VCaP (cell line): Measurements from ENCODE around the gene PARD6G.
"Not testable (repeated sequence)": the region's sequence is repeated elsewhere in the genome, so short reads cannot be mapped to it uniquely, and the experiment has no call there.

ENCODE experiments used
- H3K27ac ChIP-seq: fragments of 450-650 bp; 2 replicates; pipeline ENCODE4 v1.5.1; 2017
- TF ChIP-seq, protein P1 (sequence below): fragments of 450-650 bp; conservative IDR thresholded peaks from 2 replicates; pipeline ENCODE4 v1.5.1; 2017; ENCODE audit warnings: mild to moderate bottlenecking, moderate library complexity

PARD6G gene

DNA sequence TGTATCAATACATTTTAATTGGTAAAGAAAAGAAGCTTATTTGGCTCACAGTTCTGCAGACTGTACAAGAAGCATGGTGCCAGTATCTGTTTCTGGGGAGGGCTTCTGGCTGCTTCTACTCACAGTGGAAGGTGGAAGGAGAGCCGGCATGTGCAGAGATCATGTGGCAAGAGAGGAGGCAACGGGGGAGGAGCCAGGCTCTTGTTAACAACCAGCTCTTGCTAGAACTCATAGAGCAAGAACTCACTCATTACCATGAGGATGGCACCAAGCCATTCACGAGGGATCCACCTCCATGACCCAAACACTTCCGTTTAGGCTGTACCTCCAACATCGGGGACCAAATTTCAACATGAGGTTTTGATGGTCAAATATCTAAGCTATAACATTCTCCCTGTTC is 7.5 kb downstream of the PARD6G start:
- TF ChIP-seq, protein P1, sequence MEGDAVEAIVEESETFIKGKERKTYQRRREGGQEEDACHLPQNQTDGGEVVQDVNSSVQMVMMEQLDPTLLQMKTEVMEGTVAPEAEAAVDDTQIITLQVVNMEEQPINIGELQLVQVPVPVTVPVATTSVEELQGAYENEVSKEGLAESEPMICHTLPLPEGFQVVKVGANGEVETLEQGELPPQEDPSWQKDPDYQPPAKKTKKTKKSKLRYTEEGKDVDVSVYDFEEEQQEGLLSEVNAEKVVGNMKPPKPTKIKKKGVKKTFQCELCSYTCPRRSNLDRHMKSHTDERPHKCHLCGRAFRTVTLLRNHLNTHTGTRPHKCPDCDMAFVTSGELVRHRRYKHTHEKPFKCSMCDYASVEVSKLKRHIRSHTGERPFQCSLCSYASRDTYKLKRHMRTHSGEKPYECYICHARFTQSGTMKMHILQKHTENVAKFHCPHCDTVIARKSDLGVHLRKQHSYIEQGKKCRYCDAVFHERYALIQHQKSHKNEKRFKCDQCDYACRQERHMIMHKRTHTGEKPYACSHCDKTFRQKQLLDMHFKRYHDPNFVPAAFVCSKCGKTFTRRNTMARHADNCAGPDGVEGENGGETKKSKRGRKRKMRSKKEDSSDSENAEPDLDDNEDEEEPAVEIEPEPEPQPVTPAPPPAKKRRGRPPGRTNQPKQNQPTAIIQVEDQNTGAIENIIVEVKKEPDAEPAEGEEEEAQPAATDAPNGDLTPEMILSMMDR, result no peak
- no peak overlapping the region for H3K27ac ChIP-seq

DNA sequence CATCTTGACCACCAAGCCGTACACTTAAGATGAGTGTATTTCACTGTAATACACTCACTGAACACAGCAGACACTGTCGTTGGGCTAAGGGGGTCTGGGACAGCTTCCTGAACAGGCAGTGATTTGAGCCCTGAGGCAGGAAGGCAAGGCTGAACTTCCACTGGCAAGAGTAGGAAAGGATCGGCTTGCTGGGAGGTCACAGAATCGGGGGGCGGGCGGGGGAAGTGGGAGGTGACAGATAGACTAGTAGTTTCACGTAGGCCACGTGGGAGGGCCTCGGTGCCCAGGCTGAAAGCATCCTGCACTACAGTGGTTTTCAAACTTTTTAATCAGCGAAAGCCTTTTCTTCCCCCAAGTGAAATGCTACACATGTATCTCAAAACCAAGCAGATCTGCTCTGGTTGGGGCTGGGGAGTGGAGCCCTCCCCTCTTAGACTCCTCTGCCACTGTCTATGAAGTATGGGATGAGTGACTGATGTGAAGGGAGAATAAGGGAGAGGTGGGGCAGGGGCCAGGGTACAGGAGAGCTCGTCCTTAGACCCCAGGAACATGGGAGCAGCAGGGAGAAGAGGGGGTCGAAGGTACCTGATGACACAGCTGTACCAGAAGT is 8.6 kb downstream of the PARD6G start:
- no peak overlapping the region for H3K27ac ChIP-seq
- TF ChIP-seq, protein P1, result no peak

DNA sequence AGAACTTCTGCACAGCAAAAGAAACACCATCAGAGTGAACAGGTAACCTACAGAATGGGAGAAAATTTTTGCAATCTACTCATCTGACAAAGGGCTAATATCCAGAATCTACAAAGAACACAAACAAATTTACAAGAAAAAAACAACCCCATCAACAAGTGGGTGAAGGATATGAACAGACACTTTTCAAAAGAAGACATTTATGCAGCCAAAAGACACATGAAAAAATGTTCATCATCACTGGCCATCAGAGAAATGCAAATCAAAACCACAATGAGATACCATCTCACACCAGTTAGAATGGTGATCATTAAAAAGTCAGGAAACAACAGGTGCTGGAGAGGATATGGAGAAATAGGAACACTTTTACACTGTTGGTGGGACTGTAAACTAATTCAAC is 9.8 kb downstream of the PARD6G start:
- H3K27ac ChIP-seq, result not testable (repeated sequence)

DNA sequence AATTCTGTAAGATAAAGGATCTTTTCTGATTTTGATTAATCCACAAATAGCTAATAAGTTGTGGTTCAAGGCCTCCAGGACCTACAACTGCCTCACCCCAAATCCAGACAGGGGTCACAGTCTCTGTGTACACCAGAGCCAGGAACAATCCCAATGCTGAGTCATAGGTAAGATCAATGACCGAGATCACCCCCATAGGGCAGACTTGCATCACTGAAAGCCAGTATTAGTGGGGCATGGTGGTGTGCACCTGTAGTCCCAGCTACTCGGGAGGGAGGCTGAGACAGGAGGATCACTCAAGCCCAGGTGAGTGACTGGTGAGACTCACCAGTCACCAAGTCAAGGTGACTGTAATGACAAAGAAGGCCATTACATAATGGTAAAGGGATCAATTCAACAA is 12.9 kb downstream of the PARD6G start:
- no peak overlapping the region for H3K27ac ChIP-seq
- TF ChIP-seq, protein P1, result no peak

DNA sequence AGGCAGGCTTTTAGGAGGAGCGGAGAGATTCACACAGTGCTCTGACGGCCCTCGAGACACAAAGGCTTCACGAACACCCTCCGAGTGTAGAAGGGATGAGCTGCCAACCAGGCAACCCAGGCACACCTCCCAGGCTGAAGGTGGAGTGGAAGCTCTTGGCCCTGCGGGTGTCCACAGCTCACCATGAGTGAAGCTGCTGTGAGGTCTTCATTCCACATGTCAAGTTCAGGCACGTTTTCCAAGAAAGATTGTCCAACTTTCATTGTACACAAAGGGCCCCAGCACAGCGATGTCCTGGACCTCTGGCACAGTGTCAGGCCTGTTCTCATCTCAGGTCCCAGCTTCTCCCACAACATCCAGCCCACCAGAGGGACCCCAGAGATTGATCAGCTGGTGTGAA is 13.4 kb downstream of the PARD6G start:
- TF ChIP-seq, protein P1, result no peak
- no peak overlapping the region for H3K27ac ChIP-seq

DNA sequence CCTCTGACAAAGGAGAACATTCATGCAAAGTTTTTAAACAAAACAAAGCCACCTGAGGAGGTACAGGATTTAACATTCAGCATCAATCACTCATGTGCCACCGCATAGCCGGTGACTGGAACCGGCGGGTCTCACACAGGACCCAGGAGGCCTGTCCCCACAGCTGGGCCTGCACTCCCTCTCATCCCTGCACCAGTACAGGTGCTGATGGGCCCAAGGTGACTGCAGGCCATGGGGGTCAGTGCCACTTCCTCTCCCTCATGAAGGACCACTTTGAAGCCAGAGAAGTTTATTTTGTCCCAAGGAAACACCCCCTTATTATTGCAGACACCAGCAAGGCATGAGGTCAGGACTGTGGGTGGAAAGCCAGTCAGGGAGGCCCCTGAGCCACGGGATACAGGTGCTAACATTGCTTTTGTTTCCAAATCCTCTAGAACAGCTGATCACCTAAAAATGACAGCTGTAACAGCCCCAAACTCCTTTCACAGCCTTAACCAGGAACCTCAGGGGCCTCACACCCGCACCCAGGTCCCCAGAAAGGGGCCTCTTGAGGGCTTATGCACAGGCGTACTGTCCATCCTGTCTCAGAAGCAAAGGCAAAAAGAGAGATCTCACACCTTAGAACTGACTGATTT is 14.0 kb downstream of the PARD6G start:
- no peak overlapping the region for H3K27ac ChIP-seq

DNA sequence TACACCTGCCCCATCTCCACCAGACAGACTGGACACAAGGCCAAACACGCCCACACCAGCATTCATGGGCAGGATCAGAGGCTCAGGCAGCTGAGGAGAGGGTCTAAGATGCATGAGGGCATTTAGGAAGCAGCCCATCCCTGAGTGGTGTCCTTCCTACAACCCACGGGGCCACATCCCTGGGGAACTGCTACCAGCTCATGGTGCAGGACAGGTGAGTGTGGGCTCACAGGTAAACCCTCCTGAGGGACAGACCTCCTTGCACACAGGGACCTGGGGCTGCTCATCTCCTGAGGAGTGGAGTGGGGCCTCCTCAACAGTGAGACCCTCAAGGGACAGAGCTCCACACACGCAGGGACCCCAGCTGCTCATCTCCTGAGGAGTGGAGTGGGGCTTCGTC is 14.6 kb downstream of the PARD6G start:
- H3K27ac ChIP-seq, result no peak overlapping the region
- TF ChIP-seq, protein P1, result no peak

More for the DNA sequence above, 14.0 kb downstream of the PARD6G start:
- TF ChIP-seq, protein P1, result no peak

DNA sequence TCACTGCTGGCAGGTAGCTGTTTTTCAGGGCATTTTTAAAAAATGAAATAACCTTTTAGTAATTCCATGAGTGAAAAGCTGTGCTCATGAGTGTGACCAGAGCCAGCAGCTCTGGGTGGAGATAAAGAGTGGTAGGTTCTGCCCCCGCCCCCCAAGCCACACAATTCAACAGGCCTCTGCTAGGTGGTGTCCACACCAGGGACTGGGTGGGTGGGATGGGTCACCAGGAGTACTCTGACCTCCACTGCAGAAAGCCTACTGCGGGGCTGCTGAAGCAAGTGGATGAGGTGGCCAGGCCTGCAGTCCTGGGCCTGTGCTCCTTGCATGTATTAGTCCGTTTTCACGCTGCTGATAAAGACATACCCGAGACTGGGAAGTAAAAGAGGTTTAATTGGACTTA is 15.3 kb downstream of the PARD6G start:
- TF ChIP-seq, protein P1, result no peak
- H3K27ac ChIP-seq, result no peak overlapping the region
